GM12878 (cell line): ENCODE data around the gene RETREG3.

Experiments used
- BHLHE40 ChIP-seq, 2 experiments: fragments of 450-650 bp in 1 of 2; IDR thresholded peaks; 2 replicates each; pipeline ENCODE4 v1.6.1; 2011 to 2017; ENCODE audit warnings: low read depth in 2 of 2, borderline replicate concordance in 1 of 2, improper control_type of control experiment in 1 of 2, low read length in 1 of 2, mild to moderate bottlenecking in 1 of 2
- JUNB ChIP-seq: IDR thresholded peaks from 2 replicates; pipeline ENCODE4 v1.6.1; 2016; ENCODE audit warnings: antibody characterized with exemption, mild to moderate bottlenecking
- KAT2A ChIP-seq: conservative IDR thresholded peaks from 2 replicates; pipeline ENCODE4 v1.6.1; 2011; ENCODE audit warnings: low read depth, low read length; ENCODE audit not compliant: control insufficient read depth
- PML ChIP-seq: IDR thresholded peaks from 2 replicates; pipeline ENCODE4 v1.6.1; 2012; ENCODE audit warnings: low read length, inconsistent platforms
- POLR2A ChIP-seq: IDR thresholded peaks from 2 replicates; pipeline ENCODE4 v1.6.1; 2011; ENCODE audit warnings: low read depth, mild to moderate bottlenecking, low read length
- RAD21 ChIP-seq: IDR thresholded peaks from 2 replicates; pipeline ENCODE4 v1.6.1; 2011; ENCODE audit warnings: mild to moderate bottlenecking, low read depth, low read length, moderate library complexity; ENCODE audit not compliant: insufficient read depth
- RFX5 ChIP-seq: IDR thresholded peaks from 2 replicates; pipeline ENCODE4 v1.6.1; 2011; ENCODE audit warnings: low read depth, low read length, improper control_type of control experiment
- SIN3A ChIP-seq: IDR thresholded peaks from 2 replicates; pipeline ENCODE4 v1.6.1; 2012; ENCODE audit warnings: low read depth, low read length, improper control_type of control experiment
- TF ChIP-seq, protein P1 (sequence below), 3 experiments: IDR thresholded peaks in 2 of 3; conservative IDR thresholded peaks in 1 of 3; 2 replicates each; pipeline ENCODE4 v1.5.1; 2011; ENCODE audit warnings: low read depth in 3 of 3, low read length in 3 of 3, mild to moderate bottlenecking in 3 of 3, control low read depth in 2 of 3, moderate library complexity in 2 of 3, inconsistent platforms in 1 of 3, mixed read lengths in 1 of 3; ENCODE audit not compliant: control insufficient read depth in 2 of 3, insufficient read depth in 1 of 3; ENCODE audit errors: extremely low read depth in 1 of 3

DNA sequence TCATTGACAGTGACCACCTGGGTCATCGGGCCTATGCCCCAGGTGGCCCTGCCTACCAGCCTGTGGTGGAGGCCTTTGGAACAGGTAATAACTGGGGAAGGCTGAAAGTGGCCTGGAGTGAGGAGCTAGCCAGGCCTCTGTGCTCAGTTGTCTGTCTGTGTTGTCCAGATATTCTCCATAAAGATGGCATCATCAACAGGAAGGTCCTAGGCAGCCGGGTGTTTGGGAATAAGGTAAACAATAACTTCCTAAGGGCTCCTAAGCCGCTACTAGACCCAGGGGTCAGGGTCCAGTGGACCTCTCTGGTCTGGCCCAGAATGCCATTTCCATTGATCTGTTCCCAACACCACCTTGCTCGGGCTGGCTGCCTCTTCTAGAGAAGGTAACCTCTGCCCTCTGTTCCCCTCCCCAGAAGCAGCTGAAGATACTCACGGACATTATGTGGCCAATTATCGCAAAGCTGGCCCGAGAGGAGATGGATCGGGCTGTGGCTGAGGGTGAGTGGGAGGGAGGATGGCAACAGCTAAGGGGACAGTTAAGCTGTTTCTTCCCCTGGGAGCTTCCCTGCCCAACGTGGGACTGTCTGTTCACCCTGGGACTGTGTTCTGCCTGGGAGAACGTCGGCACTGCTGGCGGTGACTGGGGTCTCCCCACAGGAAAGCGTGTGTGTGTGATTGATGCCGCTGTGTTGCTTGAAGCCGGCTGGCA lies 44.2 kb downstream of the RETREG3 start:
- TF ChIP-seq, protein P1, sequence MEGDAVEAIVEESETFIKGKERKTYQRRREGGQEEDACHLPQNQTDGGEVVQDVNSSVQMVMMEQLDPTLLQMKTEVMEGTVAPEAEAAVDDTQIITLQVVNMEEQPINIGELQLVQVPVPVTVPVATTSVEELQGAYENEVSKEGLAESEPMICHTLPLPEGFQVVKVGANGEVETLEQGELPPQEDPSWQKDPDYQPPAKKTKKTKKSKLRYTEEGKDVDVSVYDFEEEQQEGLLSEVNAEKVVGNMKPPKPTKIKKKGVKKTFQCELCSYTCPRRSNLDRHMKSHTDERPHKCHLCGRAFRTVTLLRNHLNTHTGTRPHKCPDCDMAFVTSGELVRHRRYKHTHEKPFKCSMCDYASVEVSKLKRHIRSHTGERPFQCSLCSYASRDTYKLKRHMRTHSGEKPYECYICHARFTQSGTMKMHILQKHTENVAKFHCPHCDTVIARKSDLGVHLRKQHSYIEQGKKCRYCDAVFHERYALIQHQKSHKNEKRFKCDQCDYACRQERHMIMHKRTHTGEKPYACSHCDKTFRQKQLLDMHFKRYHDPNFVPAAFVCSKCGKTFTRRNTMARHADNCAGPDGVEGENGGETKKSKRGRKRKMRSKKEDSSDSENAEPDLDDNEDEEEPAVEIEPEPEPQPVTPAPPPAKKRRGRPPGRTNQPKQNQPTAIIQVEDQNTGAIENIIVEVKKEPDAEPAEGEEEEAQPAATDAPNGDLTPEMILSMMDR (IDR thresholded peaks at IDR 0.05 in 2 of 3, conservative IDR thresholded peaks at IDR 0.05 in 1 of 3; ENCODE audit: control insufficient read depth in 2 of 3, extremely low read depth in 1 of 3, insufficient read depth in 1 of 3, low read depth in 3 of 3, low read length in 3 of 3), result no peak
- TF ChIP-seq RAD21 (no peak), POLR2A (no peak), RFX5 (no peak), SIN3A (no peak), JUNB (no peak), PML (no peak), KAT2A (no peak), BHLHE40 (IDR thresholded peaks at IDR 0.05; ENCODE audit: borderline replicate concordance in 1 of 2, low read depth in 2 of 2, low read length in 1 of 2) (no peak)
